ENCODE measurements around the gene CASP9. TPM values are rescaled to one million over a fixed set of nuclear protein-coding genes. Genes with fewer than 3 reads are reported as not detected.
"Not testable (repeated sequence)": the region's sequence is repeated elsewhere in the genome, so short reads cannot be mapped to it uniquely, and the experiment has no call there.

The CASP9 gene
- total RNA-seq, 1 donor from 2014 or later, result 18.6 TPM

DNA sequence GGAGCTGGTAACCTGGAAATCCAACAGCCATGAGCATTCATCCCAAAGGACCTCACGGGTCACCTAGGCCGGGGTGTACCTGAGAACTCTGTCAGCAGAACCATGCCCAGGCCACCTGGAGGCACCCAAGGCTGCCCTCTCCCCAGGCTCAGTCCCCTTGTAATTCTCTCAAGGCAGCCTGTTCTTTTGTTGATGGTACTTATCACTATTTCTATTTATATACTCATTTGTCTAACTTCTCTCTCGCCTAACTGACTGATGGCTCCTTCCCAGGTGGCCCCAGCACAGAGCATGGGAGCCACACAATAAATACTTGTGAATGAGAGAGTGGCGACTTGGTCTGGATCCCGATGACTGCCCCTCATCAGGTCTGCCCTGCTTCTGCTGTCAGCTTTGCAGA is 16.7 kb downstream of the CASP9 start:
- Mint-ChIP-seq H3K36me3 (ENCODE audit: low read depth) (peaks cover 16% of the 10 kb centered on the region), H3K4me1 (ENCODE audit: low read depth) (peaks cover 6% of the 10 kb centered on the region), H3K9me3 (no peaks in the 10 kb centered on the region), H3K4me3 (ENCODE audit: low read depth) (no peak overlapping the region), H3K27me3 (ENCODE audit: low read depth) (no peaks in the 10 kb centered on the region), H3K27ac (no peak overlapping the region)
- no peak for DNase-seq (ENCODE audit: low spot score)
- intact Hi-C loops (cut with micrococcal nuclease), result no loop called here

DNA sequence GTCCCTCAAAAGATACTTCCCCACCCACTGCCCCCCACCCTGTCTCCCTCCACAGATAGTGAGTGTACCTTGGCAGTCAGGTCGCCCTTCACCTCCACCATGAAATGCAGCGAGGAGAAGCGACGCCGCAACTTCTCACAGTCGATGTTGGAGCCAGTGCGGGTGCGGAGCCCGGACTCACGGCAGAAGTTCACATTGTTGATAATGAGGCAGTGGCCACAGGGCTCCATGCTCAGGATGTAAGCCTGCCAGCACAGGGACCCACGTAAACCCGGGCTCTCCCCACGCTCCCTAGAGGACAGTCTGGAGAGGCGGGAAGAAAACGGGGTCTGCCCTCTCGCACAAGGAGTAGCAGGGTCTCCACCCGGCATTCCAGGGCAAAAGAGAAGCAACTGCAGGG is 17.2 kb downstream of the CASP9 start:
- H3K9me3 Mint-ChIP-seq, result no peaks in the 10 kb centered on the region
- intact Hi-C loops (cut with micrococcal nuclease), result no loop called here

DNA sequence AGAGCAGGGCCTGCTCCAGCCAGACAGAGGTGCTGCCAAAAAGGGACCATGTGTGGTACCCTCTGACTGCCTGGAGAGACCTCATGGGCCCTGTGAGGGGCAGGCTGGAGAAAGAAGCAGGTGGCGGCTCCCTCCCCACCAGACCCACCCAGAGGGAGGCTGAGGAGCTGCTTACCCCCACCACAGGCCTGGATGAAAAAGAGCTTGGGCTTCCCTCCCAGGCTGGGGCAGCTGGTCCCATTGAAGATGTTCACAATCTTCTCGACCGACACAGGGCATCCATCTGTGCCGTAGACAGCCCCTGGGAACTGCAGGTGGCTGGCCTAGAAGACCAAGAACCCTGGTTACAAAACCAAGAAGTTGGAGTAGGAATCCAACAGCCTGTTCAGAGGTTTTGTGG is 19.6 kb downstream of the CASP9 start:
- H3K4me3 Mint-ChIP-seq (ENCODE audit: low read depth), result no peak overlapping the region
- peaks cover 15% of the 10 kb centered on the region for H3K36me3 Mint-ChIP-seq (ENCODE audit: low read depth)
- H3K4me1 Mint-ChIP-seq (ENCODE audit: low read depth), result no peaks in the 10 kb centered on the region
- H3K9me3 Mint-ChIP-seq, result no peaks in the 10 kb centered on the region
- no peak overlapping the region for H3K27ac Mint-ChIP-seq
- H3K27me3 Mint-ChIP-seq (ENCODE audit: low read depth), result no peaks in the 10 kb centered on the region
- intact Hi-C loops (cut with micrococcal nuclease), result no loop called here
- DNase-seq (ENCODE audit: low spot score), result no peak

More for the DNA sequence above, 17.2 kb downstream of the CASP9 start:
- Mint-ChIP-seq H3K36me3 (ENCODE audit: low read depth) (peaks cover 15% of the 10 kb centered on the region), H3K4me1 (ENCODE audit: low read depth) (peaks cover 2% of the 10 kb centered on the region), H3K4me3 (ENCODE audit: low read depth) (no peak overlapping the region), H3K27me3 (ENCODE audit: low read depth) (no peaks in the 10 kb centered on the region), H3K27ac (no peak overlapping the region)
- DNase-seq (ENCODE audit: low spot score), result no peak

DNA sequence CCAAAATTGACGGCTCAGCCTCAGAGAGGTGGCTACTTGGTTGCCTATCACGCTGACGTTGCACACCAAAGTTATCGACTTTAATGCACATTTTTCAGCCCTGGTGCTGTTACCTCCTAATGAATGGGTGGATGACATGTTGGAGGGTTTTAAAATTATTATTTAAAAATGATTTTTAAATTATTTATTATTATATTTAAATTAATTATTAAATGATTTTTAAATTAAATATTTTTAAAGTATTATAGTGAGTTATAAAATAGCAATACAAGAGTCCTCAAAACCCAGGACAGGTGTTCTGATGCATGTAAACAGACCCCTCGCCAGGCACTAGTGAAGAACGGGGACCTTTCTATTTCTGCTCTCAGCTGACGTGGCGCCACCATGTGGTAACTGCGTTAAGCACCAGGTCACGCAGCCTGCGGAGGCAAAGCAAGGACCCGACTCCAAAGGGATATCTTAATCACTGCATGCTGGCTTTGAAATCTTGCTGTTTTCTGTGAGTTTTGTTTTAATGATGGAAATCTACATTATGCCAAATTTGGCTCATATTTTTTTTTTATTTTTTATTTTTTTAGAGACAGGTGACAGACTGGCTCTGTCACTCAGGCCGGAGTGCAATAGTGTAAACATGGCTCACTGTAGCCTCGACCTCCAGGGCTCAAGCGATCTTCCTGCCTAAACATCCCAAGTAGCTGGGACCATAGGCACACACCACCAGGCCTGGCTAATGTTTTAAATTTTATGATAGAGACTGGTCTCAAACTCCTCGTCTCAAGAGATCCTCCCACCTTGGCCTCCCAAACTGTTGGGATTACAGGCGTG is 22.6 kb downstream of the CASP9 start:
- Mint-ChIP-seq H3K9me3 (no peaks in the 10 kb centered on the region), H3K4me3 (ENCODE audit: low read depth) (no peak overlapping the region), H3K27me3 (ENCODE audit: low read depth) (no peaks in the 10 kb centered on the region), H3K27ac (no peak overlapping the region), H3K36me3 (ENCODE audit: low read depth) (peaks cover 26% of the 10 kb centered on the region), H3K4me1 (ENCODE audit: low read depth) (no peaks in the 10 kb centered on the region)
- no peak for DNase-seq (ENCODE audit: low spot score)
- intact Hi-C loops (cut with micrococcal nuclease), result no loop called here

DNA sequence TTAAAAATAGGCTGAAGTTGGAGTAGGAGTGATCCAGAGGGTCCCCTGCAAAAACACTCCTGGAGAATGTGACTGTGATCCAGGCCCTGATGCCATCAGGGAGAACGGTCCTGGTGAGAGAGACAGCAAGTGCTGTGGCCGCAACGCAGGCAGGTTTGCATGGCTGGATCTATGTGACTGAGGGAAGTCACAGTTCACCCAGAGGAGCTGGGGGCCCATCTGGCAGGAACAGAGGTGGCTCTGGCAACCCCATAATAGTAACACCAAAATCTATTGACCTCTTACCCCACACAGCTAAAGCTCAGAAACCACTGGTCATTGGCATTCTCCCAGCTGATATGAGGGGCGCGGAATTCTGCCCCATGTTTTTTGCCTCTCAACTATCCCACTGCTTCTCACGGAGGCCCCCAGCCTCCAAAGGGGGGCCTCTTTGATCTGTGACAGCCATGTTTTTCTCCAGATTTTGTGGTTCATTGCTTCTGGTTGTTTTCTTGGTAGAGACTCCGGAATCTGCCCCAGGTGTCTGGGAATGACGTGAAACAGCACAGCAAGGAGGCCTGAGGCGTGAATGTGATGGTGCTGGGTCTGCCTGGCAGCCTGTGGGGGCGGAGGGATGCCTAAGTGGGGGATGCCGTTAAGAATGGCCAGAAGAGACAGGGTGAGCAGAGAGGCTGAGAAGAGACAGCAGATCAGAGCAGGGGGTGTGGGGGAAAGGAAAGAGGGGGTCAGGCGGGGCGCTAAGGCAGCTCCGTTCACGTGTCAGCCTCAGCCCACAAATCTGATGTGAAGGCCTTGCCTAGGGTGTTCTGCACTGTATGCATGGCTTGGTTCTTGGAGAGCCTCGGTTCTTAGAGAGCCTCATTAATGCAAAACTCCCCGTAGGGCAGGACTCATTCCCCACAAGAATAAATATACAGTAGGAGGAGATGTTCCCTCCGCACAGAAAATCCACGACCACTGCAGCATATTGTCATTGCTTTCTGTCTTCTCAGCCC is 23.5 kb downstream of the CASP9 start:
- no peak overlapping the region for H3K4me3 Mint-ChIP-seq (ENCODE audit: low read depth)
- peaks cover 36% of the 10 kb centered on the region for H3K36me3 Mint-ChIP-seq (ENCODE audit: low read depth)
- intact Hi-C loops (cut with micrococcal nuclease), result no loop called here
- no peaks in the 10 kb centered on the region for H3K4me1 Mint-ChIP-seq (ENCODE audit: low read depth)
- no peak overlapping the region for H3K27ac Mint-ChIP-seq
- no peaks in the 10 kb centered on the region for H3K27me3 Mint-ChIP-seq (ENCODE audit: low read depth)
- no peak for DNase-seq (ENCODE audit: low spot score)
- no peaks in the 10 kb centered on the region for H3K9me3 Mint-ChIP-seq

DNA sequence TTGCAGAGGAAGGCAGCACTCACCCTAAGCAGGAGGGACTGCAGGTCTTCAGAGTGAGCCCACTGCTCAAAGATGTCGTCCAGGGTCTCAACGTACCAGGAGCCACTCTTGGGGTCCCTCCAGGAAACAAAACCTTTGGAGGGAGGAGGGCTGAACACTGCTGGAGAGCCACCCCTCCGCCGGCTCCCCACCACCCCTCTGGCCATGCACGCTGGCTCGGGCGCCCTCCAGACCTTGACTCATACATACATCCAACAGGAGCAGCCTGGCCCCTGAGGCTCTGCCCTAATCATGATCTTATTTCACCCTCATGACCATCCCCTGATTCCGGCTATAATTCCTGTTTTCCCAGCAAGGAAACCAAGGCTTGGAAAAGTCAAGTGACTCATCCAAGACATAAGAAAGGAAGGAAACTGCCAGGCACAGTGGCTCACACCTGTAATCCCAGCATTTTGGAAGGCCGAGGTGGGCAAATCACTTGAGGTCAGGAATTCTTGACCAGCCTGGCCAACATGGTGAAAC is 30.1 kb downstream of the CASP9 start:
- H3K9me3 Mint-ChIP-seq, result no peaks in the 10 kb centered on the region
- no peak overlapping the region for H3K27ac Mint-ChIP-seq
- H3K27me3 Mint-ChIP-seq (ENCODE audit: low read depth), result no peaks in the 10 kb centered on the region
- no peak for DNase-seq (ENCODE audit: low spot score)
- peaks cover 47% of the 10 kb centered on the region for H3K36me3 Mint-ChIP-seq (ENCODE audit: low read depth)
- intact Hi-C loops (cut with micrococcal nuclease), result no loop called here
- H3K4me1 Mint-ChIP-seq (ENCODE audit: low read depth), result peaks cover 11% of the 10 kb centered on the region
- H3K4me3 Mint-ChIP-seq (ENCODE audit: low read depth), result no peak overlapping the region

DNA sequence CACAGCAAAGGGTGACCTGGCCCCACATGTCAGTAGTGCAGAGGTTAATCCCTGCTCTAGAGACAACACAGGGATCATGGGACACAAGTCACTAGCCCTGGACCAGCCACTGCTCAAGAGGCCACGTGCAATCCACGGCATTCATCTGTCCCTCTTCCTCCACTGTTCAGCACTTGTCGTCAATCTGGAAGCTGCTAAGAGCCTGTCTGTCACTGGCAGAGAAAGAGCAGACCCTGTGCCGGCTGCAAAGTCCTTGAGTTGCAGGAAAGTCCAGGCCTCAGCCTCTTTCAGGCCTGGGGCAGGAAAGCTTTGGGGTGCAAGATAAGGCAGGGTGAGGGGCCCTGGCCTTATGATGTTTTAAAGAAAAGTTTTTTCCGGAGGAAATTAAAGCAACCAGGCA is 31.4 kb downstream of the CASP9 start:
- peaks cover 11% of the 10 kb centered on the region for H3K4me1 Mint-ChIP-seq (ENCODE audit: low read depth)
- DNase-seq (ENCODE audit: low spot score), result no peak
- H3K27ac Mint-ChIP-seq, result no peak overlapping the region
- H3K27me3 Mint-ChIP-seq (ENCODE audit: low read depth), result no peaks in the 10 kb centered on the region
- intact Hi-C loops (cut with micrococcal nuclease), result no loop called here
- H3K9me3 Mint-ChIP-seq, result no peaks in the 10 kb centered on the region
- H3K36me3 Mint-ChIP-seq (ENCODE audit: low read depth), result peaks cover 43% of the 10 kb centered on the region
- H3K4me3 Mint-ChIP-seq (ENCODE audit: low read depth), result no peak overlapping the region

DNA sequence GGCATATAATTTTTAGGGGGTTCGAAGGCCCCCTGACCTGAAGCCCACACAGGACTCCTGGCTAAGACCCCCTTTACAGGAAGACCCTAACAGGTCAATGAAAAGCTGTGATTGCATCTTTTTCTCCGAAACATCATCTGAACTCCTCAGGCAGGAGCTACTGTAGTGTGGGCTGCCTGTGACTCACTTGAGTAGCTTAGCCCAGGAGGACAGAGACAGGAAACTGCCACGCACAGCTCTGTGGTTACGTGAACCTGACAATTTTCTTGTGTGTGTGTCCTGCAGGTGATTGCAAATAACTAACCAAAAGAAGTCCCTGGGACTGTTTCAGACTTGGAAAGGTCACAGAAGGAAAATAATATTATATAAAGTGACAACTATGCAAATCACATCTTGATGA is 33.0 kb downstream of the CASP9 start:
- Mint-ChIP-seq H3K4me1 (ENCODE audit: low read depth) (peaks cover 11% of the 10 kb centered on the region), H3K36me3 (ENCODE audit: low read depth) (peaks cover 38% of the 10 kb centered on the region)
- DNase-seq (ENCODE audit: low spot score), result not testable (repeated sequence)

DNA sequence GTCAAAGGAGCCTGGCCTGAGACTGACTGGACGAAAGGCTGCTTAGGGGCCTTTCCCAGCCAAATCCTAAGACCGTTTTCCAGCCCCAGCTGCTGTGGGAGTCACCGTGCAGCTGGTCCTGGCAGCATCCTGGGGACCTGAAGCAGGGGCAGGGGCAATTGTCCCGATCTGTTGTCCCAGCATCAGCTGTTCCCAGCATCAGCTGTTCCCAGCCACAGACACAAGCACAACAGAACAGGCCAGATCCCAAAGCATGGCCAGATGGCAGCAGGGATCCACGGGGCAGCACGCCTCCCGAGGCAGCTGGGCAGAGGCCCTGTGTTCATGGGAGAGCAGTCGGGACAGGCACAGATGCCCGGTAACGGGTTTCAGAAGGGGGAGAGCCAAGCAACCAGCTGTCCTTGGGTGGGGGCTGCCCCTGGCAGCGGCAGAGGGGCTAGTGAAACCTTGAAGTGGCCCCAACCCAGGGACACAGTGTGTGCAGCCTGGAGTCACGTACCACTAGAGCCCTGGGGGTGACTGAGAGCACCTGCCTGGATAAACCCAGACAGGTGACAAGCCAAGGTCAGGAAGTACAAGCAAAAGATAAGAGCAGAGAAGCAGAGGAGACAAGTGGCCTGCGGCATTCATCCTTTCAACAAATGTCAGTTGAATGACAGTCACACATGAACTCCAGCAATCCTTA is 34.8 kb downstream of the CASP9 start:
- no peaks in the 10 kb centered on the region for H3K27me3 Mint-ChIP-seq (ENCODE audit: low read depth)
- H3K9me3 Mint-ChIP-seq, result no peaks in the 10 kb centered on the region
- peaks cover 32% of the 10 kb centered on the region for H3K36me3 Mint-ChIP-seq (ENCODE audit: low read depth)
- H3K4me3 Mint-ChIP-seq (ENCODE audit: low read depth), result no peak overlapping the region
- peaks cover 11% of the 10 kb centered on the region for H3K4me1 Mint-ChIP-seq (ENCODE audit: low read depth)
- no peak for DNase-seq (ENCODE audit: low spot score)
- intact Hi-C loops (cut with micrococcal nuclease), result no loop called here
- peak overlapping the region; percentile 38 for H3K27ac Mint-ChIP-seq

More for the DNA sequence above, 33.0 kb downstream of the CASP9 start:
- H3K4me3 Mint-ChIP-seq (ENCODE audit: low read depth); H3K9me3 Mint-ChIP-seq; H3K27ac Mint-ChIP-seq; intact Hi-C loops (cut with micrococcal nuclease); H3K27me3 Mint-ChIP-seq (ENCODE audit: low read depth): not testable (repeated sequence)

DNA sequence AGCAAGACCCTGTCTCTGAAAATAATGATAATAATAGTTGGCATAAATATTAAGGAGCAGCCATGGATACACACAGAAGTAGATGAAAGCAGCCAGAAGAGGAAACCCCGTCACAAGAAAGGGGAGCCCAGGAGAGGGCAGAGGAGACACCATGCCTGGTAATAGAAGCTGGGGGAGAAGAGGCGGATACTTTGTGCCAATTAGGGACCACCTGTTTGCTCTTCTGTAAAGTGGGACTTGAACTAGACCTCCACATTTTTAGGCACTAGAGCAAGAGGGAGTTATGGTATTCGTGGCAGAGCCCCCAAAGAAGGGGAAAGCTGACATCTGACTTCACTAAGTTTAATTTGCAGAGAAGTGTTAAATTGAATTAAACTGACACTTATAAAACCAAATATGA is 35.6 kb downstream of the CASP9 start:
- no peak overlapping the region for H3K4me3 Mint-ChIP-seq (ENCODE audit: low read depth)
- H3K27me3 Mint-ChIP-seq (ENCODE audit: low read depth), result no peaks in the 10 kb centered on the region
- peaks cover 11% of the 10 kb centered on the region for H3K4me1 Mint-ChIP-seq (ENCODE audit: low read depth)
- H3K27ac Mint-ChIP-seq, result no peak overlapping the region
- H3K9me3 Mint-ChIP-seq, result no peaks in the 10 kb centered on the region
- peaks cover 32% of the 10 kb centered on the region for H3K36me3 Mint-ChIP-seq (ENCODE audit: low read depth)
- intact Hi-C loops (cut with micrococcal nuclease), result no loop called here
- no peak for DNase-seq (ENCODE audit: low spot score)

DNA sequence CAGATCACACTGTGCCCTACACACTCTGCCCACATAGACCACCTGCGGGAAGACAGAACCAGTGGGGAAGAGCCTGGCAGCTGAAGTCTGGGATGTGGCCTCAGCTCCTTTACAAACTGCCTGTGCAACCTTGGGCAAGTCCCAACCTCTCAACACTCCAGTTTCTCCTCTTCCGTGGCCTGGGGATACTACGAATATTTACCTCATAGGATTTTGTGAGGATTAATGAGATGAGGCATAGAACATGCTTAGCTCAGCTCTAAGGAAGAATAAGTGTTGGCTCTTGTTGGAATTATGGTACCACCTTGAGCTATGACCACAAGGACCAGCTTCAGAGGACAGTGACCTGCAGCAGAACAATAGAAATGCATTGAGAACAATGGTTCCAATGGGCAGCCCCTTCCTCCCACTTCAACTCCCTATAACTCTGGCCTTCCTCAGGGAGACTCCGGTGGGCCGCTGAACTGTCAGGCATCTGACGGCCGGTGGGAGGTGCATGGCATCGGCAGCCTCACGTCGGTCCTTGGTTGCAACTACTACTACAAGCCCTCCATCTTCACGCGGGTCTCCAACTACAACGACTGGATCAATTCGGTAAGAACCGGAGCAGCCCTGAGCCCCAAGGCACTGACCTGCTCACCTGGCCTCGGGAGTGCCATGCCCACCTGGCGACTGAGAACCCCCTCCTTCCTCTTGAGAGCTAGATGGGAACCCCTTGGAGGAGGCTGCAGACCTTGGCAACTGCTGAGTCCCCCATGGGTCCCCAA is 37.0 kb downstream of the CASP9 start:
- H3K4me3 Mint-ChIP-seq (ENCODE audit: low read depth); DNase-seq (ENCODE audit: low spot score); H3K27me3 Mint-ChIP-seq (ENCODE audit: low read depth); intact Hi-C loops (cut with micrococcal nuclease); H3K27ac Mint-ChIP-seq; H3K9me3 Mint-ChIP-seq: not testable (repeated sequence)
- Mint-ChIP-seq H3K36me3 (ENCODE audit: low read depth) (peaks cover 28% of the 10 kb centered on the region), H3K4me1 (ENCODE audit: low read depth) (peaks cover 11% of the 10 kb centered on the region)

DNA sequence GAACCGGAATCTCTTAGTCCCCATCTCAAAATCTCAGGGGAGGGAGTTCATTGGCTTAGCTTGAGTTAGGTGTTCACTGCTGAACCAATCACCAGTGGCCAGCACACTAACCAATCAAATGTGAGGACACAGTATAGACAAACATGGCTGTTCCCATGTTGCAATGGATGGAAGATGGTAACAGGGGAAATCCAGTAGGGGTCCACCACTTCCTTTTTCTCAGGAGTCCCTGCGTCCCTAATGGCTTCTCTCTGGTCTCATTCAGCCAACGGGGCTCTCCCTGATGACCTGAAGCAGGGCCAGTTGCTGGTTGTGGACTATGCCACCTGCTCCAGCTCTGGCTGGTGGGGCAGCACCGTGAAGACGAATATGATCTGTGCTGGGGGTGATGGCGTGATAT is 38.4 kb downstream of the CASP9 start:
- Mint-ChIP-seq H3K9me3 (no peaks in the 10 kb centered on the region), H3K27ac (no peak overlapping the region), H3K4me1 (ENCODE audit: low read depth) (no peaks in the 10 kb centered on the region), H3K27me3 (ENCODE audit: low read depth) (no peaks in the 10 kb centered on the region), H3K36me3 (ENCODE audit: low read depth) (peaks cover 21% of the 10 kb centered on the region), H3K4me3 (ENCODE audit: low read depth) (no peak overlapping the region)
- no peak for DNase-seq (ENCODE audit: low spot score)
- intact Hi-C loops (cut with micrococcal nuclease), result no loop called here

Data from activated T-helper 2 cell treated with anti-CD3 and anti-CD28 coated beads, Interferon-gamma antibody, Interleukin-2, Interleukin-4, amounts not matched to agents 10 μg/mL and 5 μg/mL and 100 μg/mL, durations not matched to agents 14 hours and 24 hours and 36 hours (primary cell).